Activated CD4-positive, alpha-beta T cell treated with anti-CD3 and anti-CD28 coated beads, Interleukin-2, amount 10 ng/mL, durations not matched to agents 7 days and 5 days (primary cell): Measurements from ENCODE around the gene UTS2R. TPM values are rescaled to one million over a fixed set of nuclear protein-coding genes. Genes with fewer than 3 reads are reported as not detected.

ENCODE experiments used
- CTCF ChIA-PET: fragments of 350-600 bp; sonication (Branson Sonifier 250); formaldehyde crosslinking; loops from one replicate; lab custom pipeline; 2021; ENCODE audit warnings: antibody characterized with exemption; lab: Charles Lee
- POLR2A ChIA-PET: fragments of 350-600 bp; sonication (Branson Sonifier 250); formaldehyde crosslinking; loops from one replicate; lab custom pipeline; 2021; ENCODE audit warnings: antibody characterized with exemption; lab: Charles Lee
- DNase-seq: peaks from one replicate; pipeline ENCODE4 v3.0.0-alpha.2; 2020
- H3K27ac Mint-ChIP-seq: one replicate; pipeline ENCODE4 v1.8.0; 2021; ENCODE audit warnings: mild to moderate bottlenecking, moderate library complexity, mixed read lengths
- H3K27me3 Mint-ChIP-seq: one replicate; pipeline ENCODE4 v1.8.0; 2021; ENCODE audit warnings: mixed read lengths
- H3K36me3 Mint-ChIP-seq: one replicate; pipeline ENCODE4 v1.8.0; 2021; ENCODE audit warnings: low read depth, mixed read lengths
- H3K4me1 Mint-ChIP-seq: one replicate; pipeline ENCODE4 v1.8.0; 2021; ENCODE audit warnings: mixed read lengths
- H3K4me3 Mint-ChIP-seq: one replicate; pipeline ENCODE4 v1.8.0; 2021; ENCODE audit warnings: mild to moderate bottlenecking, moderate library complexity, mixed read lengths
- H3K9me3 Mint-ChIP-seq: one replicate; pipeline ENCODE4 v1.8.0; 2021; ENCODE audit warnings: mixed read lengths
- total RNA-seq, 2 experiments: library from RNA; stranded (reverse); gene quantifications; one replicate each; pipeline ENCODE4 v1.2.3, GENCODE V29; 2021

UTS2R gene
- total RNA-seq, 2 experiments from 2014 or later = not detected

DNA sequence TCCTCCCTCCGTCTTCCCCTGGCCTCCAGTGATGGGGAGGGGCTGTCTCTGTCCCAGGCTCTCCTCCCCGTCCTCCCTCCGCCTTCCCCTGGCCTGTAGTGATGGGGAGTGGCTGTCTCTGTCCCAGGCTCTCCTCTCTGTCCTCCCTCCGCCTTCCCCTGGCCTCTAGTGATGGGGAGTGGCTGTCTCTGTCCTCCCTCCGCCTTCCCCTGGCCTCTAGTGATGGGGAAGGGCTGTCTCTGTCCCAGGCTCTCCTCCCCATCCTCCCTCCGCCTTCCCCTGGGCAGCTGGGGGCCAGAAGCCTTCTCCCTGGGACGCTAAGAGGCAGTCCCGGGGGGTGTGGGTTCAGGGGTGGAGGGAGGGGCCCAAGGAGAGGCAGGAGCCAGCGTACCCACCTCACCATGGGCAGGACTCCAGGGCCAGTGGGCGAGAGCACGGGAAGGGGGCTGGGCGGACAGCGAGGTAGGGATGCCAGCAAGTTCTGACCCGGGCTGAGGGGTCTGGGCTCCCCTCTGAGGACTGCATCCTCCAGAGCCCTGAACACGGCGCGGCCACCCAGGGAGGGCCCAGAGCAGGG, 14.8 kb downstream of the UTS2R start:
- ChIA-PET POLR2A (no interaction called here), CTCF (no interaction called here)
- Mint-ChIP-seq H3K4me3 (no peak overlapping the region), H3K27ac (no peak overlapping the region), H3K9me3 (no peaks in the 10 kb centered on the region), H3K36me3 (no peaks in the 10 kb centered on the region), H3K4me1 (peaks cover 2% of the 10 kb centered on the region), H3K27me3 (peaks cover 4% of the 10 kb centered on the region)
- DNase-seq = no peak

DNA sequence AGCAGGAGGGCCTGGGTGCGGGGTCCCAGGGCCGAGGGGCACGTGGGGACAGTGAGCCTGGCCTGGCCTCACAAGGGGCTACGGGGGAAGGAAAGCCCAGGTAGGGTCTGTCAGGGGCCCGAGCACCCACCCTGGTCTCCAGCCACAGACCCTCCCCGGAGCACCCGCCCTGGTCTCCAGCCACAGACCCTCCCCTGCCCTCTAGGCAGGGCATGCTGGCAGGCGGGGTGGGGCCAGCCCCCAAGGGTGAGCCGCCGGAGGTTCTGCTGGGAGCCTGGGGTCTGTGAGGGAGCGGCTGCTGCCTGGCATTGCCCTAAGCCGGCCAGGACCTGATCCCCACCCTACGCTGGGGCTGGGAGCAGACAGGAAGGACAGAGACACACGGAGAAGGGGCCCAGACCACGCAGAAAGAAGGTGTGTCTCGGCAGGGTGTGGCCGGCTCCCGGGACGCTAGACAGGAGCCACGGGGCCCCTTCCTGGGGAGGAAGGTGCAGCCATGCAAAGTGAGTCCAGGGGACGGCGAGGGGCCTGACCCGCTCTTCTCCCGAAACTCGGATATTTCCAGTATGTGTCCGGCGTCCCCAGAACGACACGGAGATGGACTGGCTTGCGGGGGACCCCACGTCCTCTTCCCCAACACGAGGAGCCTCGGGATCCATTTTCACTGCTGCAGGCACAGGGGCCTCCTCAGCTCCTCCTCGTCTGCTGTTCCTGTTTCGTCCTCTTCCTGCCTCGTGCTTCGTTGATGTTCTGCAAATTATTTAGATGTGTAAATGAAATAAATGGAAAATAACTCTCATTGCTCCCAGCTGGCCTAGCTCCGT, 15.5 kb downstream of the UTS2R start:
- Mint-ChIP-seq H3K27me3 (no peaks in the 10 kb centered on the region), H3K4me1 (peaks cover 2% of the 10 kb centered on the region), H3K27ac (no peak overlapping the region), H3K36me3 (no peaks in the 10 kb centered on the region), H3K9me3 (no peaks in the 10 kb centered on the region), H3K4me3 (no peak overlapping the region)
- ChIA-PET POLR2A (no interaction called here), CTCF (no interaction called here)
- DNase-seq = no peak

DNA sequence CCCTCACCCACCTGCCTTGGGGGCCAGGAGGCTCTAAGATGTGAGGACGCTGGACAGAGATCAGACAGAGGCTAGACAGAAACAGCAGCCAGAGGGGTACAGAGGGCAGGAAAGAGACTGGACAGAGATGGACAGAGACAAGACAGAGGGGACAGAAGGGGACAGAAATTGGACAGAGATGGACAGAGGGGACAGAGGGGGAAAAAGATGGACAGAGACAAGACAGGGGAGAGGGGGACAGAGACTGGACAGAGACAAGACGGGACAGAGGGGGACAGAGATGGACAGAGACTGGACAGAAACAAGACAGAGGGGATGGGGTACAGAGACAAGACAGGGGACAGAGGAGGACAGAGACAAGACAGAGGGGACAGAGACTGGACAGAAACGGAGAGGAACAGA, 16.1 kb downstream of the UTS2R start:
- Mint-ChIP-seq H3K36me3 (no peaks in the 10 kb centered on the region), H3K9me3 (no peaks in the 10 kb centered on the region), H3K4me1 (peaks cover 2% of the 10 kb centered on the region), H3K27ac (no peak overlapping the region), H3K27me3 (no peaks in the 10 kb centered on the region), H3K4me3 (no peak overlapping the region)
- CTCF ChIA-PET = no interaction called here
- POLR2A ChIA-PET = no interaction called here
- DNase-seq = no peak

DNA sequence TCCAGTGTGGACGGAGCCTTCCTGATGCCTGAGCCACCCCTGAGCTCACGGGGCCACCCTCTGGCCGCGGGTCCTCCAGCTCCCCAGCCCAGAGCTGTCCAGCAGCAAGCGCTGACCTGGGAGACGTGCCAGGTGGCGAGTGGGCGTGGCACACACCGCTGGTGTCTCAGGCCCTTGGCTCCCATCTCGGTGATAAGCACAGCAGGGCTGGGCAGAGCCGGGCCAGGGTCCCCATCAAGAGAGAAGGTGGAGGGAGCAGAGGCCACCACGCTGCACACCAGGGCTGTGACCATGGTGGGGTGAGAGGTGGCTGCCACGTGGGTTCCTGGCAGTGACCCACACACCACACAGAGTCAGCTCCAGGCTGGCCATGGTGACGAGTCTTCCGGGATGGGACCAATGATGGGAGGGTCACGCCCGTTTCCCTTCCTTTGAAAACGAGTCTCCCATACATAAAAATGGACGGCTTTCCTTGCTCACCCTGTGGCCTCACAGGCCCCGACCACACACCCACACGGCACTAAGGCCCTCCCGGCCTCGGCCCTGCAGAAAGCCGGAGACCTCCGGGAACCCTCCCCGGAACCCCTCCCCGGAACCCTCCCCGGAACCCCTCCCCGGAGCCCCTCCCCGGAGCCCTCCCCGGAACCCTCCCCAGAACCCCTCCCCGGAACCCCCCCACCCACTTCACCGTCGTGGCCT, 16.8 kb downstream of the UTS2R start:
- Mint-ChIP-seq H3K27me3 (no peaks in the 10 kb centered on the region), H3K9me3 (no peaks in the 10 kb centered on the region), H3K36me3 (no peaks in the 10 kb centered on the region), H3K4me3 (no peak overlapping the region), H3K27ac (no peak overlapping the region), H3K4me1 (peaks cover 2% of the 10 kb centered on the region)
- no peak for DNase-seq
- POLR2A ChIA-PET = no interaction called here
- CTCF ChIA-PET = no interaction called here

DNA sequence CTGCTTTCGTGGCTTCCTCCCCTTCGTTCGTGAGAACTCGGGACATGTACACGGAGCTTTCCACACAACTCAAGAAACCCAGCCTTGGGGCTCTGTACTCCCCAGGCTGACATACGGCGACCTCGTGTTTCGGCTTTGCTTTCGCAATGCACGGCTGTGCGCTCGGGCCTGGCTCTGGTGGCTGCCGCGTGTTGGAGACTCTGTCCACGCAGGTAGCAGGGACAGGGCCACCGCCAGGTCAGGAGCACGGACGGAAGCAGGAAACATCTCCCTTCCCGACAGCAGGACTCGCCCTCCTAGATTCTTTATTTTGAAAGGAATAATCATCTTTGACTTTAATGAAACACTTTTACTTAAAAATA, 17.3 kb downstream of the UTS2R start:
- POLR2A ChIA-PET = no interaction called here
- no peaks in the 10 kb centered on the region for H3K36me3 Mint-ChIP-seq
- no peak overlapping the region for H3K4me3 Mint-ChIP-seq
- CTCF ChIA-PET = no interaction called here
- peaks cover 2% of the 10 kb centered on the region for H3K4me1 Mint-ChIP-seq
- H3K27me3 Mint-ChIP-seq = no peaks in the 10 kb centered on the region
- no peak for DNase-seq
- H3K27ac Mint-ChIP-seq = no peak overlapping the region
- H3K9me3 Mint-ChIP-seq = no peaks in the 10 kb centered on the region

DNA sequence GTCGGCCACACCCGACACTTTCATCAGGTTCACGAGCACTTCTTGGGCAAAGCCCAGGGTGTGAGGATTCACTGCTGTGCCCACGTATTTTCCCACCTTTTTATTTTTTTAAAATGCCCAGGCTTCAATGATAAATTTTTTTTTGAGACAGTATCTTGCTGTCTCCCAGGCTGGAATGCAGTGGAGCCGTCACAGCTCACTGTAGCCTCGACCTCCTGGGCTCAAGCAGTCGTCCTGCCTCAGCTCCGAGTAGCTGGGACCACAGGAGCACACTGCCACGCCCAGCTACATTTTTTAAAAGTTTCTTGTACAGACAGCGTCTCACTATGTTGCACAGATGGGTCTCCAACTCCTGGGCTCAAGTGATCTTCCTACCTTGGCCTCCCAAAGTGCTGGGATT, 17.8 kb downstream of the UTS2R start:
- CTCF ChIA-PET = no interaction called here
- no peak overlapping the region for H3K27ac Mint-ChIP-seq
- no peak overlapping the region for H3K4me3 Mint-ChIP-seq
- peaks cover 2% of the 10 kb centered on the region for H3K4me1 Mint-ChIP-seq
- no peaks in the 10 kb centered on the region for H3K27me3 Mint-ChIP-seq
- H3K9me3 Mint-ChIP-seq = no peaks in the 10 kb centered on the region
- POLR2A ChIA-PET = no interaction called here
- DNase-seq = no peak
- H3K36me3 Mint-ChIP-seq = no peaks in the 10 kb centered on the region

DNA sequence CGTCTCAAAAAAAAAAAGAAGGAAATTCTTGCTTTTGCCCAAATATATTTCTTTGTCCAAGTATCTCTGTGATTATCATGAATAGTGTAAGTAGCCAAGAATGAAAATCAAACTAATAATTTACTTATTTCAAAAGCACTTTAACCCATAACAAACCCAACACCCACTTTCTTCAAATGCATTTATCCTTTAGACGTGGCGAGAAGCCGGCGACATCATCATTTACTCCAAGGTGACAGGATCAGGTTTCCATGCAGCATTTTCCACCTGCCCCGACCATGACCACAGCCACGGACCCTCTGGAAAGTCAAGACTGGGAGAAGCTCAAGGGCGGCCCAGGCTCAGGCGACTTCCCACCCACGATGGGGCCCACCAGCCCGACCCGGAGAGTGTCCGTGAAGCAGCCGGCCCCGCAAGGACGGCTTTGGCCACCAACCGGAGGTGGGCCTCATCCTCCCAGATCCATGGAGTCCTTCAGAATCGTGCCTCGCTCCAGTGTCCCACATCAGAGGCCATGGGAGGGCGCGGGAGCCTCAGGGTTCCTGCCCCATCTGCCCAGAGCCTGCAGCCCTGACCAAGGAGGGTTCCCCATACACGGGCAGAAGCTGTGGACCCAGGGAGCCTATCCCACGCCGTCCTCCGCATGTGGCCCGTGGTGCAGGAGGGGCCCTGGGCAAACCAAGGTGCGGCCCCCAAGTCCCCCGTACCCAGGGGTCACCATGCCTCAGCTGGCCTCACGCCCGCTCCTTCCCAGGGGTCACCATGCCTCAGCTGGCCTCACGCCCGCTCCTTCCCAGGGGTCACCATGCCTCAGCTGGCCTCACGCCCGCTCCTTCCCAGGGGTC, 18.7 kb downstream of the UTS2R start:
- H3K9me3 Mint-ChIP-seq = no peaks in the 10 kb centered on the region
- POLR2A ChIA-PET = no interaction called here
- H3K36me3 Mint-ChIP-seq = no peaks in the 10 kb centered on the region
- H3K4me1 Mint-ChIP-seq = peaks cover 2% of the 10 kb centered on the region
- H3K4me3 Mint-ChIP-seq = no peak overlapping the region
- CTCF ChIA-PET = no interaction called here
- no peak overlapping the region for H3K27ac Mint-ChIP-seq
- DNase-seq = no peak
- H3K27me3 Mint-ChIP-seq = no peaks in the 10 kb centered on the region

DNA sequence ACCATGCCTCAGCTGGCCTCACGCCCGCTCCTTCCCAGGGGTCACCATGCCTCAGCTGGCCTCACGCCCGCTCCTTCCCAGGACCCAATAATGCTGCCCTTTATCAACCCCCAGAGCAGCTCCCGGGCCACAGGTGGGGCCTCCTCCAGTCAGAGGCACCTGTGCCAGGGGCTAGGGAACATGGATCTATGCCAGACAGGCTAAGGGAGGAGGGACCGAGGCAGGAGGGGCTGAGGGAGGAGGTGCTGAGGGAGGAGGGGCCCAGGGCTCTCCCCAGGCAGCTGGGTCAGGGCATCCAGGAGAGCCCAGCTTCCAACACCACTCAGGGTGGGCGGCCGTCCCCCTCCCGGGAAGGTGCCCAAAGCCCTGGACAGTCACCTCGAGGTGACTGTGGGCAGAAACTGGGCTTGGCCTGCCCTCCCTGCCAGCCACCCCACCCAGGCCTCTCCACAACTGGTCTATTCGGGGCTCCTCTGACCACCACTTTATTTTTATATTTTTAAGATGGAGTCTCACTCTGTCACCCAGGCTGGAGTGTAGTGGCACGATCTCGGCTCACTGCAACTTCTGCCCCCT, 19.4 kb downstream of the UTS2R start:
- H3K36me3 Mint-ChIP-seq = no peaks in the 10 kb centered on the region
- H3K27me3 Mint-ChIP-seq = no peaks in the 10 kb centered on the region
- DNase-seq = no peak
- POLR2A ChIA-PET = no interaction called here
- CTCF ChIA-PET = no interaction called here
- no peak overlapping the region for H3K4me3 Mint-ChIP-seq
- peaks cover 2% of the 10 kb centered on the region for H3K4me1 Mint-ChIP-seq
- H3K9me3 Mint-ChIP-seq = no peaks in the 10 kb centered on the region
- no peak overlapping the region for H3K27ac Mint-ChIP-seq

DNA sequence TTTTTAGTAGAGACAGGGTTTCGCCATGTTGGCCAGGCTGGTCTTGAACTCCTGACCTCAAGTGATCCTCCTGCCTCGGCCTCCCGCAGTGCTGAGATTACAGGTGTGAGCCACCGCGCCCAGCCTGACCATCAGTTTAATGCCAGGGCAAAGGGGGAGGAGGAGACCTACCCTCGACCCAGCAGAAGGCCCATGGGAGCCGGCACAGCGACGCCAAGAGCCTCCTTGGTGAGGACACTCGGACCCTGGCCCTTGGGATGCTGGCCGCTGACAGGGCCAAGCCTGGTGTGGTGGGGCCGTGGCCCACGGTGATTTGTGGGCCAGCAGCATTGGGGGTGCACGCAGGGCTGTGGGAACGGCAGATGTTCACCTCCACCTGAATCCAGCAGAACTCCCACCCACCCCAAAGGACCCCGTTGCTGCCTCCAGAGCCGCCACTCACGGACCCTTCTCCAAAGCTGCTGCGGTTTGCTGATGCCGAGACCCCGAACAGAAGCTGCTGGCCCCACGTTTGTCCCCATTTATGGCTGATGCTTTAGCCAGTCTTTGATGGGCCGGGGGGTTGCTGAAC, 20.0 kb downstream of the UTS2R start:
- Mint-ChIP-seq H3K4me1 (peaks cover 2% of the 10 kb centered on the region), H3K36me3 (no peaks in the 10 kb centered on the region), H3K4me3 (no peak overlapping the region), H3K9me3 (no peaks in the 10 kb centered on the region), H3K27ac (no peak overlapping the region), H3K27me3 (no peaks in the 10 kb centered on the region)
- CTCF ChIA-PET = no interaction called here
- DNase-seq = no peak
- POLR2A ChIA-PET = no interaction called here

DNA sequence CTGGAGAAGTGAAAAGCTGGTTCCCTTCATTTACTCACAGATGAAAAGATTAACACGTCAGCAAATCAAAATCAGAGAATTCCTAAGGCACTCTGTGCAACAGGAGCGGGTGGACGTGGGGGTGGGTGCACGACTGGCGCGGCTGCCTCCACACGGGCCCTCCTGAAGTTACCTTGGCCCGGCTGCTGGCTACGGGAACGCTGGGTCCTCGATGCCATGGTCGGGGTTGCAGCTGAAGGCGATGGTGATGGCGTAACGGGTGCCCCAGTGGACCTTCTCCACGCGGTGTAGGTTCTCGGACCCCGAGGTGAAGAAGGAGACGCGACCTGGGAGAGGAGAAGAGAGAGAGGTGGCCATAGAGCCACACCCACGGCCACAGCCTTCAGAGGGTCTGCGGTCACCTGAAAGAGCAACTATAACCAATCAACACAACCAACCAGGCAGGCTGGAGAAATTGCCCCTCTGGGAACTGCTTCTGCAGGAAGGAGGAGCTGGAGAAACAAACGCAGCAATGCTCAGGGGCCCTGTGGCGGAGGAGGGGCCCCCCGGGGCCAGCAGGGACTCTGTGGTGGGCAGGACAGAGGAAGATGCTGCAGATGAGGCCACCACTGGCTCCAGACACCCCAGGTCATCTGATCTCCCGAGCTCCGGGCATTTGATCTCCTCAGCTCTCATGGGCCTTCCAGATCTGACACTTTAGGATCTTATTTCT, 20.8 kb downstream of the UTS2R start:
- POLR2A ChIA-PET = no interaction called here
- Mint-ChIP-seq H3K9me3 (no peaks in the 10 kb centered on the region), H3K36me3 (no peaks in the 10 kb centered on the region), H3K27ac (peak overlapping the region; percentile 21), H3K27me3 (no peaks in the 10 kb centered on the region), H3K4me1 (peaks cover 4% of the 10 kb centered on the region), H3K4me3 (no peak overlapping the region)
- CTCF ChIA-PET = no interaction called here
- no peak for DNase-seq

DNA sequence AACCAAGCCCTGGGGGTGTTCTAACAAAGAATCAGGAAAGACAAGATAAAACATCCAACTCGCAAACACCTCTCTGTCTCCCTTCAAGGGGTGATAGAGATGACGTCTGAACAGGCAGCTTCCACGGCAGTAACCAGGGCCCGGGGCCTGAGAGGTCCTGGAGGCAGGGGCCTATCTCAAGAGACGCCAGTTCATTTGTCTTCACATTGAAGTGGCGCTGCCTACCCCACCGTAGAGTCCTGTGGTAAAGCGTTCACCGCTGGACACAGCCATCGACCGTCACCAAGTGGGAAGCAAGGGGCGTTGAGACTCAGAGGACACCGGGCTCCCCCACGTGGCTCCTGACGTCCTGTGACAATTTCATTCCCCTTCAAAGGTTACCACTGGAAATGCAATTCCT, 21.4 kb downstream of the UTS2R start:
- CTCF ChIA-PET = no interaction called here
- no peaks in the 10 kb centered on the region for H3K9me3 Mint-ChIP-seq
- H3K27me3 Mint-ChIP-seq = no peaks in the 10 kb centered on the region
- H3K4me1 Mint-ChIP-seq = peaks cover 2% of the 10 kb centered on the region
- no peak overlapping the region for H3K4me3 Mint-ChIP-seq
- POLR2A ChIA-PET = no interaction called here
- no peak overlapping the region for H3K27ac Mint-ChIP-seq
- H3K36me3 Mint-ChIP-seq = no peaks in the 10 kb centered on the region
- DNase-seq = no peak

DNA sequence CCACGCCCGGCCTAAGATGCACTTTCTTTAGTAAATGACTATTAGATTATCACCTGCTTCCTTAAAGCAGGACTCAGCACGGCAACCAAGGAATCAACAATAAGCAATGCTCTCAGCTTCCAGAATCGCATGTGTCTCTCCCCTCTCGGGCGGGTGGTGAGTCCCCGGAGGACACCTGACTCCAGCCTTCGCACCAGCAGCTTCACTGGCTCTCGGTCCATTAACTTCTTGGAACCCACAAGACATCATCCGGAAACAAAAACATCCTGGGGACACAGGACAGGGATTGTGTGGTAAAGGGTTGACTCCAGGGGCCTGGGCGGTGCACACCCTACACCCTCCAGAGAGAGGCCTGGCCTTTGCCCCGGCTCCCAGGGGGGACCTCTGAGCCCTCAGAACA, 22.7 kb downstream of the UTS2R start:
- no peak for DNase-seq
- H3K9me3 Mint-ChIP-seq = no peaks in the 10 kb centered on the region
- no peaks in the 10 kb centered on the region for H3K36me3 Mint-ChIP-seq
- H3K27ac Mint-ChIP-seq = no peak overlapping the region
- H3K27me3 Mint-ChIP-seq = no peaks in the 10 kb centered on the region
- H3K4me1 Mint-ChIP-seq = peaks cover 2% of the 10 kb centered on the region
- POLR2A ChIA-PET = interaction anchor here (0.5 kb wide), 1 partner anchor 23 kb away, joined by 8 read pairs; no protein-coding TSS in a partner anchor
- no peak overlapping the region for H3K4me3 Mint-ChIP-seq
- CTCF ChIA-PET = interaction anchor here (0.7 kb wide), 1 partner anchor 15 kb away, joined by 3 read pairs; no protein-coding TSS in a partner anchor
